IPS-15b (cell line): ENCODE data around the gene RPL22L1.

Source experiments
- H3K27me3 ChIP-seq: one replicate; pipeline ENCODE4 v1.6.1; 2013; ENCODE audit warnings: low read length; ENCODE audit not compliant: control insufficient read depth, insufficient read depth
- H3K36me3 ChIP-seq: one replicate; pipeline ENCODE4 v1.6.1; 2013; ENCODE audit warnings: low read length; ENCODE audit not compliant: control insufficient read depth, insufficient read depth
- H3K4me1 ChIP-seq: one replicate; pipeline ENCODE4 v1.6.1; 2013; ENCODE audit warnings: mild to moderate bottlenecking, low read length; ENCODE audit not compliant: control insufficient read depth, insufficient read depth
- H3K4me3 ChIP-seq: one replicate; pipeline ENCODE4 v1.5.1; 2013; ENCODE audit warnings: low read depth, low read length
- H3K9ac ChIP-seq: one replicate; pipeline ENCODE4 v1.6.1; 2013; ENCODE audit warnings: low read depth, mild to moderate bottlenecking, low read length
- H3K9me3 ChIP-seq: one replicate; pipeline ENCODE4 v1.6.1; 2013; ENCODE audit warnings: mild to moderate bottlenecking, low read length; ENCODE audit not compliant: control insufficient read depth, insufficient read depth

Gene RPL22L1

GRCh38 chr3:170869239-170869590, 780 bp downstream of the RPL22L1 start:
- Histone ChIP-seq H3K4me1 (no peaks in the 10 kb centered on the region), H3K36me3 (peaks cover 11% of the 10 kb centered on the region), H3K27me3 (no peaks in the 10 kb centered on the region)

GRCh38 chr3:170868577-170869238, 1.3 kb downstream of the RPL22L1 start:
- Histone ChIP-seq H3K4me3 (peak overlapping the region; percentile 83), H3K27me3 (no peaks in the 10 kb centered on the region), H3K9ac (peak overlapping the region; percentile 97), H3K9me3 (no peaks in the 10 kb centered on the region), H3K36me3 (peaks cover 11% of the 10 kb centered on the region), H3K4me1 (no peaks in the 10 kb centered on the region)

More at GRCh38 chr3:170869239-170869590, 780 bp downstream of the RPL22L1 start:
- H3K9ac ChIP-seq = peak overlapping the region; percentile 97
- H3K9me3 ChIP-seq = no peaks in the 10 kb centered on the region
- peak overlapping the region; percentile 83 for H3K4me3 ChIP-seq

GRCh38 chr3:170867143-170867937, 2.7 kb downstream of the RPL22L1 start:
- Histone ChIP-seq H3K9me3 (no peaks in the 10 kb centered on the region), H3K27me3 (no peaks in the 10 kb centered on the region), H3K36me3 (peaks cover 11% of the 10 kb centered on the region), H3K4me1 (no peaks in the 10 kb centered on the region), H3K4me3 (peak overlapping the region; percentile 16), H3K9ac (no peak overlapping the region)

GRCh38 chr3:170866499-170866898, 3.5 kb downstream of the RPL22L1 start:
- Histone ChIP-seq H3K27me3 (no peaks in the 10 kb centered on the region), H3K4me3 (no peak overlapping the region), H3K9ac (no peak overlapping the region), H3K9me3 (no peaks in the 10 kb centered on the region), H3K4me1 (no peaks in the 10 kb centered on the region), H3K36me3 (peaks cover 11% of the 10 kb centered on the region)

GRCh38 chr3:170865209-170866094, 4.5 kb downstream of the RPL22L1 start:
- H3K4me3 ChIP-seq = no peak overlapping the region

GRCh38 chr3:170864525-170865208, 5.3 kb downstream of the RPL22L1 start:
- Histone ChIP-seq H3K9me3 (no peaks in the 10 kb centered on the region), H3K4me3 (no peak overlapping the region), H3K36me3 (peaks cover 11% of the 10 kb centered on the region), H3K9ac (no peak overlapping the region), H3K27me3 (no peaks in the 10 kb centered on the region), H3K4me1 (no peaks in the 10 kb centered on the region)

More at GRCh38 chr3:170865209-170866094, 4.5 kb downstream of the RPL22L1 start:
- Histone ChIP-seq H3K4me1 (no peaks in the 10 kb centered on the region), H3K36me3 (peaks cover 11% of the 10 kb centered on the region), H3K9ac (no peak overlapping the region), H3K9me3 (no peaks in the 10 kb centered on the region), H3K27me3 (no peaks in the 10 kb centered on the region)

- Histone ChIP-seq H3K36me3 (peaks cover 11% of the 10 kb centered on the region), H3K4me3 (no peak overlapping the region), H3K27me3 (no peaks in the 10 kb centered on the region), H3K4me1 (no peaks in the 10 kb centered on the region), H3K9ac (no peak overlapping the region), H3K9me3 (no peaks in the 10 kb centered on the region)
Observed at GRCh38 chr3:170863816-170864215, 6.2 kb downstream of the RPL22L1 start.

GRCh38 chr3:170862618-170863374, 7.2 kb downstream of the RPL22L1 start:
- Histone ChIP-seq H3K9me3 (no peaks in the 10 kb centered on the region), H3K4me1 (no peaks in the 10 kb centered on the region), H3K4me3 (no peak overlapping the region), H3K36me3 (peaks cover 8% of the 10 kb centered on the region), H3K9ac (no peak overlapping the region), H3K27me3 (no peaks in the 10 kb centered on the region)

- no peaks in the 10 kb centered on the region for H3K4me1 ChIP-seq
- no peaks in the 10 kb centered on the region for H3K36me3 ChIP-seq
- H3K9me3 ChIP-seq = no peaks in the 10 kb centered on the region
- H3K9ac ChIP-seq = no peak overlapping the region
- H3K27me3 ChIP-seq = no peaks in the 10 kb centered on the region
- H3K4me3 ChIP-seq = no peak overlapping the region
Observed at GRCh38 chr3:170858599-170858998, 11.4 kb downstream of the RPL22L1 start.

GRCh38 chr3:170852324-170852723, 17.7 kb downstream of the RPL22L1 start:
- Histone ChIP-seq H3K4me3 (no peak overlapping the region), H3K36me3 (no peaks in the 10 kb centered on the region), H3K4me1 (no peaks in the 10 kb centered on the region), H3K27me3 (no peaks in the 10 kb centered on the region), H3K9ac (no peak overlapping the region), H3K9me3 (no peaks in the 10 kb centered on the region)
